Measurements from ENCODE around the gene CBY2. TPM values are rescaled to one million over a fixed set of nuclear protein-coding genes. Genes with fewer than 3 reads are reported as not detected.

The CBY2 gene, protein sequence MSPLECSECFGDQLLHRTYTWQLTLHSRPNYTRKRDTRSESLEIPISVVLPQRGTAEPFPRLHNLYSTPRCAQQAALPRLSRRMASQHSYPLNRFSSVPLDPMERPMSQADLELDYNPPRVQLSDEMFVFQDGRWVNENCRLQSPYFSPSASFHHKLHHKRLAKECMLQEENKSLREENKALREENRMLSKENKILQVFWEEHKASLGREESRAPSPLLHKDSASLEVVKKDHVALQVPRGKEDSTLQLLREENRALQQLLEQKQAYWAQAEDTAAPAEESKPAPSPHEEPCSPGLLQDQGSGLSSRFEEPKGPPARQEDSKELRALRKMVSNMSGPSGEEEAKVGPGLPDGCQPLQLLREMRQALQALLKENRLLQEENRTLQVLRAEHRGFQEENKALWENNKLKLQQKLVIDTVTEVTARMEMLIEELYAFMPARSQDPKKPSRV
- not detected in 2 replicates for total RNA-seq

DNA sequence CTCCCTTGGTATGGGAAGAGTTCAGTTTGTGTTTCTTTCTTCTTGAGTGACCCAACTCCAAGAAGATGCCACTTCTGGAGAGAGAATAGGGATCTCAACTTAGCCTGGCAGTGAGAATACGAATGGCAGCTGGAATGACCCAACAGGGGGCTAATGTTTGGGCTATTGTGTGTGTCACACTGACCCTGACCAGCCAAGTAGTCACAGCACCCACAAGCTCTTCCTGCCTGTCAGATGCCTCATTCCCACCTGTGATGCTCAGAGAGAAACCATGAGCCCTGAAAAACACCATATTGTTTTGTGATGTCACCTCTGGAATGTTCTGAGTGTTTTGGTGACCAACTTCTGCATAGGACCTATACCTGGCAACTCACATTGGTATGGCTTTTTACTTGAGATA is at the start of gene CBY2:
TSS of gene CBY2 (plus strand) at position 233 of the 400 bp plus-strand sequence. CDS start at position 304, 71 bp downstream.

Small RNA genes lying within 50 kb of the gene (small RNA-seq; reads per million reads assigned to genes)
- not detected for gene RF00017

Other genes starting within 250 kb of the CBY2 start
- gene COG3, start 237.4 kb upstream of the CBY2 start, total RNA-seq: 32.4 and 38.2 TPM in 2 replicates
- gene ERICH6B, start 86.6 kb upstream of the CBY2 start, total RNA-seq: not detected in 2 replicates
- under 0.01 TPM in 1 of 2 replicates, not detected in the other for gene SIAH3, start 149.4 kb downstream of the CBY2 start, total RNA-seq